B cell (primary cell): ENCODE measurements around the gene DRD1. TPM values are rescaled to one million over a fixed set of nuclear protein-coding genes. Genes with fewer than 3 reads are reported as not detected.

Experiments used
- ATAC-seq: fragments of 200-7000 bp; cut with Tn5 transposase; one replicate; pipeline ENCODE4 v1.10.0; 2021; ENCODE audit warnings: low read depth, mild to moderate bottlenecking, moderate number of reproducible peaks, moderate library complexity
- CTCF ChIA-PET: fragments of 350-600 bp; sonication (Branson Sonifier 250); formaldehyde crosslinking; loops from one replicate; lab custom pipeline; 2021; ENCODE audit warnings: antibody characterized with exemption, inconsistent platforms; lab: Charles Lee
- POLR2A ChIA-PET: fragments of 350-600 bp; sonication (Branson Sonifier 250); formaldehyde crosslinking; loops from one replicate; lab custom pipeline; 2021; ENCODE audit warnings: antibody characterized with exemption; lab: Charles Lee
- DNase-seq: peaks from one replicate; pipeline ENCODE4 v3.0.0; 2013
- H2AFZ ChIP-seq: 2 replicates; pipeline ENCODE4 v1.6.1; 2012; ENCODE audit warnings: mild to moderate bottlenecking, low read depth, low read length; ENCODE audit not compliant: insufficient read depth, poor library complexity, severe bottlenecking
- H3K27ac ChIP-seq, 2 donors: 1 replicate in 1 of 2; 2 replicates in 1 of 2; pipeline ENCODE4 v1.5.1; 2012 to 2013; ENCODE audit warnings: low read length in 2 of 2, mild to moderate bottlenecking in 2 of 2, moderate library complexity in 1 of 2
- H3K27me3 ChIP-seq, 4 experiments: fragments of 200-600 bp in 1 of 4; sonication (generic) in 1 of 4; replicated peaks in 1 of 4; 1 replicate in 2 of 4; 2 replicates in 2 of 4; pipeline versions ENCODE4 v1.6.1 to v1.7.0; 2013 to 2016; ENCODE audit warnings: low read length in 3 of 4, mild to moderate bottlenecking in 2 of 4, mixed read lengths in 1 of 4, moderate library complexity in 1 of 4; ENCODE audit not compliant: insufficient read depth in 4 of 4, control insufficient read depth in 3 of 4; ENCODE audit errors: control extremely low read depth in 1 of 4
- H3K36me3 ChIP-seq, 2 experiments: replicated peaks in 1 of 2; 1 replicate in 1 of 2; 2 replicates in 1 of 2; pipeline versions ENCODE4 v1.6.1 to v1.7.1; 2013; ENCODE audit warnings: low read length in 1 of 2; ENCODE audit not compliant: insufficient read depth in 2 of 2, control insufficient read depth in 1 of 2; ENCODE audit errors: control extremely low read depth in 1 of 2, extremely low read depth in 1 of 2
- H3K4me1 ChIP-seq, 2 donors: fragments of 200-600 bp in 1 of 2; sonication (generic) in 1 of 2; 1 replicate in 1 of 2; 2 replicates in 1 of 2; pipeline versions ENCODE4 v1.5.1 to v1.6.1; 2013 to 2017; ENCODE audit warnings: low read length in 2 of 2; ENCODE audit not compliant: control insufficient read depth in 2 of 2, insufficient read depth in 2 of 2
- H3K4me2 ChIP-seq: replicated peaks from 2 replicates; pipeline ENCODE3; 2012; ENCODE audit warnings: mild to moderate bottlenecking, low read depth, low read length; ENCODE audit not compliant: poor library complexity, severe bottlenecking
- H3K4me3 ChIP-seq, 5 experiments: fragments of 200-600 bp in 1 of 5; sonication (generic) in 1 of 5; 1 replicate in 3 of 5; 2 replicates in 2 of 5; pipeline versions ENCODE4 v1.5.1 to v1.7.0; 2011 to 2016; ENCODE audit warnings: low read length in 4 of 5, mild to moderate bottlenecking in 4 of 5, low read depth in 2 of 5, control low read depth in 1 of 5, moderate library complexity in 1 of 5; ENCODE audit not compliant: insufficient read depth in 1 of 5; ENCODE audit errors: control extremely low read depth in 1 of 5, extremely low read depth in 1 of 5
- H3K79me2 ChIP-seq: fragments of 200-600 bp; sonication (generic); one replicate; pipeline ENCODE4 v1.6.0; 2016; ENCODE audit warnings: low read length; ENCODE audit not compliant: control insufficient read depth, insufficient read depth
- H3K9ac ChIP-seq: fragments of 200-600 bp; sonication (generic); 2 replicates; pipeline ENCODE4 v1.6.1; 2017; ENCODE audit warnings: mild to moderate bottlenecking, low read length, moderate library complexity
- H3K9me3 ChIP-seq, 3 donors: one replicate each; pipeline versions ENCODE4 v1.6.1 to v1.7.1; 2013; ENCODE audit warnings: low read length in 2 of 3; ENCODE audit not compliant: control insufficient read depth in 2 of 3, insufficient read depth in 1 of 3; ENCODE audit errors: control extremely low read depth in 1 of 3
- H4K20me1 ChIP-seq: 2 replicates; pipeline ENCODE4 v1.6.0; 2012; ENCODE audit warnings: mild to moderate bottlenecking, low read length; ENCODE audit not compliant: insufficient read depth, control insufficient read depth, poor library complexity, severe bottlenecking
- H3K27ac Mint-ChIP-seq: one replicate; pipeline ENCODE4 v1.8.0; 2021; ENCODE audit warnings: mixed read lengths
- H3K27me3 Mint-ChIP-seq: one replicate; pipeline ENCODE4 v1.8.0; 2021; ENCODE audit warnings: mixed read lengths
- H3K4me1 Mint-ChIP-seq: one replicate; pipeline ENCODE4 v1.8.0; 2021; ENCODE audit warnings: mixed read lengths
- H3K4me3 Mint-ChIP-seq: one replicate; pipeline ENCODE4 v1.8.0; 2021; ENCODE audit warnings: mixed read lengths
- H3K9me3 Mint-ChIP-seq: one replicate; pipeline ENCODE4 v1.8.0; 2022; ENCODE audit warnings: mixed read lengths; ENCODE audit not compliant: insufficient read depth
- EZH2 ChIP-seq: IDR thresholded peaks from 2 replicates; pipeline ENCODE4 v1.6.1; 2012; ENCODE audit warnings: borderline replicate concordance, low read depth, mild to moderate bottlenecking, moderate library complexity, low read length; ENCODE audit not compliant: insufficient read depth, poor library complexity, severe bottlenecking
- WGBS: methylation state at CpG from one replicate; pipeline ENCODE4 v1.1.5; 2013; ENCODE audit warnings: missing lambda C conversion rate; ENCODE audit not compliant: insufficient coverage; 5-methylcytosine and 5-hydroxymethylcytosine counted together
- intact Hi-C: fragments of 100-400 bp; cut with micrococcal nuclease; formaldehyde crosslinking; loops from one replicate; pipeline ENCODE4 v1.10.0; 2022
- polyA plus RNA-seq: library from polyadenylated mRNA; depleted of rRNA; stranded (reverse); fragments of >200 nt; gene quantifications from 2 replicates; pipeline ENCODE4 v1.2.3, GENCODE V29; 2012
- total RNA-seq, 2 donors: library from RNA; stranded (reverse); fragments of 120-200 nt in 1 of 2; gene quantifications; 1 replicate in 1 of 2; 2 replicates in 1 of 2; pipeline versions ENCODE4 v1.2.3 to v1.2.4, GENCODE V29; 2013 to 2022
- TF ChIP-seq, protein P1 (sequence below): fragments of 200-600 bp; IDR thresholded peaks from one replicate; pipeline ENCODE4 v1.8.0; 2022; ENCODE audit warnings: antibody characterized with exemption, mild to moderate bottlenecking

Gene DRD1
- total and polyA plus RNA-seq, 2 donors (not counting 1 experiment from before 2014, with no cell fraction given), result not detected

DNA sequence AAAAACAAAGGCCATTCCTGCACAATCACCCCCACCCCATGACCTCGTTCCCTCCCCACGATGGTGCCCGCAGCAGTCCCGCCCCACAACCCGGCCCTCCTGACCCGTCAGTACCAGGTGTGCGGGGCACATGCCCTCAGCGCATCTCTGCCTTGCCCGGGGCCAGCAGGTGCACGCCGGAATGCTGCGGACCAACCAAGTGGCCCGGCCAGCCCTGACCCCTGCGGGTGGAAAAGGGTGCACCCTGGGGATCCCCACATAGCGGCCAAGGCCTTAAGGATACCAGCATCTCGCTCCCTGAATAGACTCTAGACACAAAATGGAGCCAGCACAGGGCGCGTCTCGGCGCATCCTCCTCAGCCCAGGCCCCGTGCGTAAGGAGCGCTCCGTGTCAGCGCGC, 40.3 kb upstream of the DRD1 start:
- TF ChIP-seq EZH2, result no peak
- TF ChIP-seq, protein P1, sequence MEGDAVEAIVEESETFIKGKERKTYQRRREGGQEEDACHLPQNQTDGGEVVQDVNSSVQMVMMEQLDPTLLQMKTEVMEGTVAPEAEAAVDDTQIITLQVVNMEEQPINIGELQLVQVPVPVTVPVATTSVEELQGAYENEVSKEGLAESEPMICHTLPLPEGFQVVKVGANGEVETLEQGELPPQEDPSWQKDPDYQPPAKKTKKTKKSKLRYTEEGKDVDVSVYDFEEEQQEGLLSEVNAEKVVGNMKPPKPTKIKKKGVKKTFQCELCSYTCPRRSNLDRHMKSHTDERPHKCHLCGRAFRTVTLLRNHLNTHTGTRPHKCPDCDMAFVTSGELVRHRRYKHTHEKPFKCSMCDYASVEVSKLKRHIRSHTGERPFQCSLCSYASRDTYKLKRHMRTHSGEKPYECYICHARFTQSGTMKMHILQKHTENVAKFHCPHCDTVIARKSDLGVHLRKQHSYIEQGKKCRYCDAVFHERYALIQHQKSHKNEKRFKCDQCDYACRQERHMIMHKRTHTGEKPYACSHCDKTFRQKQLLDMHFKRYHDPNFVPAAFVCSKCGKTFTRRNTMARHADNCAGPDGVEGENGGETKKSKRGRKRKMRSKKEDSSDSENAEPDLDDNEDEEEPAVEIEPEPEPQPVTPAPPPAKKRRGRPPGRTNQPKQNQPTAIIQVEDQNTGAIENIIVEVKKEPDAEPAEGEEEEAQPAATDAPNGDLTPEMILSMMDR, result no peak
- no peaks in the 10 kb centered on the region for H3K27me3 Mint-ChIP-seq
- H3K27me3 ChIP-seq, result no peaks in the 10 kb centered on the region
- peaks cover 12 to 14% of the 10 kb centered on the region in 2 donors for H3K4me1 ChIP-seq
- no peak overlapping the region for H3K27ac ChIP-seq
- H3K9ac ChIP-seq, result no peak overlapping the region
- POLR2A ChIA-PET, result no interaction called here
- peaks cover 0 to 21% of the 10 kb centered on the region in 2 experiments for H3K36me3 ChIP-seq
- H3K9me3 ChIP-seq, result no peaks in the 10 kb centered on the region
- no peak overlapping the region for H3K4me3 ChIP-seq
- H3K27ac Mint-ChIP-seq, result no peak overlapping the region
- ATAC-seq (no peak), DNase-seq (no peak)
- 98% methylated on average over 26 of the region's 26 CpGs for WGBS
- H3K4me2 ChIP-seq, result no peak overlapping the region
- intact Hi-C loops, result no loop called here
- H3K79me2 ChIP-seq, result peaks cover 94% of the 10 kb centered on the region
- H3K4me1 Mint-ChIP-seq, result peaks cover 31% of the 10 kb centered on the region
- no peak overlapping the region for H3K4me3 Mint-ChIP-seq
- CTCF ChIA-PET, result interaction anchor here (0.9 kb wide), 1 partner anchor 24 kb away, joined by 3 read pairs; no protein-coding TSS in a partner anchor
- H4K20me1 ChIP-seq, result peaks cover 9% of the 10 kb centered on the region
- no peak overlapping the region for H2AFZ ChIP-seq
- H3K9me3 Mint-ChIP-seq, result no peaks in the 10 kb centered on the region

DNA sequence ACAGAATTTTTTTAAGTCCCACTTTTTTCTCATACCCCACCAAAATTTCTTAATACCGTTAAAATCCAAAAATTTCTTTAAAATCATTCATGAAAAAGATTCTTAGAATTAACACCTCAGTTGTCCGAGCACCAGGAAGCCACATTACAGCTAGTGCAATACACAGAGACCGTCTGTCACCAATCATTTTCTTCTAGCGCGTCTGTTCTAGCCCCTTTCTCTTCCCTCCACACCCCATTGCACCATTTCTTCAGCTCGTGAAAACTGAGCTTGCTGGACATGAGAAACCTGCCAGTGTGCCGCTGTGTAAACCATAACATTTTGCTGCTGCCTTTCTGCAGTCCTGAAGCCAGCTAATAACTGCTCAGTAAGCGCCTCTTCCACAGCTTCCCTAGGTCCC, 39.4 kb upstream of the DRD1 start:
- Histone ChIP-seq H3K27ac (no peak overlapping the region), H2AFZ (no peak overlapping the region), H3K4me1 (peaks cover 15 to 17% of the 10 kb centered on the region in 2 donors), H3K4me3 (no peak overlapping the region), H3K36me3 (peaks cover 0 to 18% of the 10 kb centered on the region in 2 experiments), H3K79me2 (peaks cover 93% of the 10 kb centered on the region), H3K9me3 (no peaks in the 10 kb centered on the region), H3K4me2 (no peak overlapping the region), H3K27me3 (no peaks in the 10 kb centered on the region), H4K20me1 (peaks cover 9% of the 10 kb centered on the region), H3K9ac (no peak overlapping the region)
- CTCF ChIA-PET, result no interaction called here
- POLR2A ChIA-PET, result no interaction called here
- no peak for TF ChIP-seq EZH2
- TF ChIP-seq, protein P1, result no peak
- H3K9me3 Mint-ChIP-seq, result no peaks in the 10 kb centered on the region
- no peak overlapping the region for H3K27ac Mint-ChIP-seq
- H3K4me1 Mint-ChIP-seq, result peaks cover 36% of the 10 kb centered on the region
- ATAC-seq (no peak), DNase-seq (no peak)
- H3K4me3 Mint-ChIP-seq, result no peak overlapping the region
- 90% methylated on average over 8 of the region's 8 CpGs for WGBS
- no peaks in the 10 kb centered on the region for H3K27me3 Mint-ChIP-seq
- intact Hi-C loops, result no loop called here
